NCI-H748 treated with DMSO at 0.1 percent for 48 hours (cell line): ENCODE measurements around the gene NAB2.
"Not testable (repeated sequence)": the region's sequence is repeated elsewhere in the genome, so short reads cannot be mapped to it uniquely, and the experiment has no call there.

ENCODE experiments used
- DNase-seq: peaks from one replicate; lab custom pipeline; 2025; lab: John Stamatoyannopoulos, UW

The NAB2 gene

GRCh38 chr12:57066245-57066644 lies 22.7 kb upstream of the NAB2 start:
- no peak for DNase-seq

GRCh38 chr12:57069523-57069922 lies 19.4 kb upstream of the NAB2 start:
- DNase-seq, result peak; percentile 44

GRCh38 chr12:57072661-57073060 lies 16.3 kb upstream of the NAB2 start:
- no peak for DNase-seq

GRCh38 chr12:57073566-57074450 lies 15.1 kb upstream of the NAB2 start:
- not testable (repeated sequence) for DNase-seq

GRCh38 chr12:57078519-57079404 lies 10.2 kb upstream of the NAB2 start, which contains the start of gene NEMP1:
TSS of gene NEMP1 (minus strand) at chr12:57078791. CDS start at chr12:57078745, 46 bp downstream.
- DNase-seq, result peak; percentile 99

GRCh38 chr12:57079821-57080220 lies 9.1 kb upstream of the NAB2 start:
- DNase-seq, result no peak

GRCh38 chr12:57080855-57081254 lies 8.1 kb upstream of the NAB2 start:
- no peak for DNase-seq

GRCh38 chr12:57085999-57086492 lies 2.9 kb upstream of the NAB2 start:
- DNase-seq, result no peak

- no peak for DNase-seq
Observed at GRCh38 chr12:57086493-57087009, 2.4 kb upstream of the NAB2 start.

- DNase-seq, result no peak
Observed at GRCh38 chr12:57087010-57087690, 1.8 kb upstream of the NAB2 start.

- no peak for DNase-seq
Observed at GRCh38 chr12:57087691-57088353, 1.1 kb upstream of the NAB2 start.

GRCh38 chr12:57089271-57090245 lies 644 bp downstream of the NAB2 start:
- DNase-seq, result no peak

GRCh38 chr12:57090490-57090889 lies 1.6 kb downstream of the NAB2 start:
- DNase-seq, result no peak

GRCh38 chr12:57090924-57091637 lies 2.2 kb downstream of the NAB2 start:
- DNase-seq, result no peak

- no peak for DNase-seq
Observed at GRCh38 chr12:57091638-57092528, 3.0 kb downstream of the NAB2 start.

GRCh38 chr12:57092529-57092862 lies 3.6 kb downstream of the NAB2 start:
- no peak for DNase-seq

- DNase-seq, result peak; percentile 8
Observed at GRCh38 chr12:57092876-57093414, 4.0 kb downstream of the NAB2 start.
